ELF-1 (cell line): ENCODE measurements around the gene IL31RA.

Experiments
- DNase-seq: peaks from one replicate; pipeline ENCODE4 v3.0.0-alpha.2; 2016; ENCODE audit warnings: low read depth, low spot score

Gene IL31RA

DNA sequence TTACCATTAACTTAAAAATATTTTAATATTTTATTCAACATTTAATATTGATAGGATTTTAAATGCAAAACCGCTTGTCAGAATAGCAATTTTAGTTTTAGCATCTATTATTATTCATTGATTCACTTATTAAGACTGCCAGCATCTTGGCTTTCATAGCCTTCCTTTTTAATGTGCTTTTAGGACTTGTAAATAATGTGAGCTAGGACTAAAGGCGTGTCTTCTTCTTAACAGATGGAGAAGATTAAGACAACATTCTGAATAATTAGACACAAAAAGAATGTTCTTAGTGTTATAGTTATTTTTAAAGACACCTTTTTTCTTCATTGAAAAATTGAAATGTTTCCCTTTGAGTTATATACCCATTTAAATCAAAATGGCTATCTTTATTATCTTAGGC, 6.9 kb downstream of the IL31RA start:
- no peak for DNase-seq

- no peak for DNase-seq
Measured at GRCh38 chr5:55860288-55860687, 9.1 kb downstream of the IL31RA start.

DNA sequence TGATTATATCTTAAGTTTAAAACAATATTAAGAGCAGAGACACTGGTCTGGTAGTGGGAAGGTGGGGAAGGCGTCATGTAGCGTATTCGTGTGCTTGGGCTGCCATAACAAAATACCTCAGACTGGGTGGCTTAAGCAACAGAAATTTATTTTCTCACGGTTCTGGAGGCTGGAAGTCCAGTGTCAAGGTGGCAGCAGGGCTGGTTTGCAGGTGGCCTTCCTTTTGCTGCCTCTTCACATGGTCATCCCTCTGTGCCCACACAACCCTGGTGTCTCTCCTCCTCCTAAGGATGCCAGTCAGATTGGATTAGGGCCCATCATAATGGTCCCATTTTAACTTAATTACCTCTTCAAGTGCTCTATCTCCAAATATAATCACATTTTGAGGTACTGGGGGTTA, 9.6 kb downstream of the IL31RA start:
- DNase-seq = no peak

DNA sequence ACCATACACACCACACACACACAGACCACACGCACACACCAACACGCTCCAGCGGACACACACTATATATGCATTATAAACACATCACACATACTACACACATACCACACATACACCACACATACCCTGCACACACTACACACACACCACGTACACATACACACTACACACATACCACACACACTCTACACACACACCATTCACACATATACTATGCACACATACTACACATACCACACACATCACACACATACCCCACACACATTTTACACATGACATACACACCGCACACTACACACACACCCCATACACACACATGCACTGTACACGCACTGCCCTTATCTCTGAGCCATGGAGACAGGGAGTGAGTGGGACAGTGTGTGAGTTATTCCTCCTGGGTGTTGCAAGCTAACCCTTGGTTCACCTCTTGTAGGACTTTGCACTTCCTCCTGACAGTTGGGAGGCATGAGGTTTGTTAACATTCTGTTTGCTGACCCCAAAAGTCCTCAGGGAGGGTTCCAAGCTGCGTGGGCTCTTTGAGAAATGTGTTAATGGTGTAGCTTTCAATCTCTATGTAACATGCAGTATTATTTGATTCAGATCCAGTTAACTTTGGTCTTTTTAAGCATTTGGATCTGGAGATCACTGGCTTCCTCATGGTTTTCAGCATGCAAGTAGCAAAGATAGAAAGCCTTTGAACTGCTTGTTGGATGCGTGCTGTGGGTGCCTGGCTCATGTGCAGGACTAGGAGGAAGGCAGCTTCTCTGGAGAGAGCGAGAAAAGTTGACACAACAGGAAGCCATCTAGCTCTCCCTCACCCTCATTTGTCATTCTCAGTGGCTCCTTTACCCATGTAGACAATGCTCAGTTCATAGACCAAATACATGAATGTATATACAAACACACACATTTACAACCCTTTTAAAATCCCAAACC, 13.7 kb downstream of the IL31RA start:
- no peak for DNase-seq

DNA sequence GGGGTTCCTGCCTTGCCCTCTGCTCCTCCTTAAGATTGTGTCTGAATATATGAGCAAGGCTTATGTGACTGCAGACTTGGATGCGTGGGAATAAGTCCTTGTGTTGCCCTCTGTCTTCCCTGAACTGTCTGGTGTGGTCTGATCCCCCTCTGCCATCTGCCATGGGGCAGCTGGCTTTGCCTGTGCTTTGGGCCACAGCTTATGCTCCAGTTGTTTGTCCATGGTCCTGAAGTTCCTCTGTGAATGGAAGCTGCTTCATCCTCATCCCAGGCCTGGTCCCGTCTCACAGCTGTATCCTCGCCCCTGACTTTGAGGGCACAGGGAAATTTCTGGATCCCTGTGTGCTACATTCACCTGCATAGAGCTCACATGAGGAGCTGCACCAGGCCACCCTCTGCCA, 14.7 kb downstream of the IL31RA start:
- DNase-seq = peak; percentile 21

DNA sequence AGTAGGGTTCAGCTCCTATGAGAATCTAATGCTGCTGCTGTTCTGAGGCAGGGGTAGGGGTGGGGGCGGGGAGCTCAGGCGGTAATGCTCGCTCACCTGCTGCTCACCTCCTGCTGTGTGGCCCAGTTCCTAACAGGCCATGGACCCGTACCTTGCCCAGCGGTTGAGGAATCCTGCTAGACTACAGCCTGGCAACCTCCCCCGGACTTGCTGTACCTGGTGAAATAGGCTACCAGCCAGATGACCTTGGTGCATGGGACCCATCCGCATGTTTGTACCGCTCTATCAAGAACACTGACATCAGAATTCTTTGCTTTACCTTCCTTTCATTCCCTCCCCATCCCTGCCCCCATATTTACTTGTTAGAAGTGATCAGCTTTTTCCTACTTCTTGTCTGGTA, 15.3 kb downstream of the IL31RA start:
- DNase-seq = no peak

- no peak for DNase-seq
Measured at GRCh38 chr5:55866934-55867333, 15.8 kb downstream of the IL31RA start.

- no peak for DNase-seq
Measured at GRCh38 chr5:55868846-55869245, 17.7 kb downstream of the IL31RA start.

DNA sequence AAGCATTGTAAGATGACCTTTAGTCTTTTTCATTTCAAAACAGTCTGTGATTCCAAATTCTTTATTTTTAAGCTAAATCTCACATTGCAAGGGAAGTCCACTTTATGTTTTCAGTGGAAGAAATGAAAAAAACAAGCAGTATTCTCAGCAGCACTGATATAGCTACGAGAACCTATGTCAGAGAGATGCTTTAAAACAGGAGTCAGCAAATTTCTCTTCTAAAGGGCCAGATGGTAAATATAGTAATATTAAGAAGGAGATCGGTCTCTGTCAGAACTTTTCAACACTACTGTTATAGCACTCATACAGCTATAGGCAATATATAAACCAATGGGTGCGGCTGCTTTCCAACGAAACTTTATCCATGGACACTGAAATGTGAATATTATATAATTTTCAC, 18.7 kb downstream of the IL31RA start:
- DNase-seq = no peak

DNA sequence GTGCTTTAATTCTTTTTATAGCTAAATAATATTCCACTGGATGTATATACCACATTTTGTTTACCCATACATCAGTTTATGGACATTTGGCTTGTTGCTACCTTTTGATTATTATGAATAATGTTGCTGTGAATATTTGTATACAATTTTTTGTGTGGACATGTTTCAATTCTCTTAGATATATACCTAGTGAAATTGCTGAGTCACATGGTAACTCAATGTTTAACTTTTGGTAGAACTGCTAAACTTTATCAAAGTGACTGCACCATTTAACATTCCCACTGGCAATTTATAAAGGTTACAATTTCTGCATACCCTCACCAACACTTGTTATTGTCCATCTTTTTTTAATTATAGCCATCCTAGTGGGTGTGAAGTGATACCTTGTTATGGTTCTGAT, 22.1 kb downstream of the IL31RA start:
- no peak for DNase-seq

DNA sequence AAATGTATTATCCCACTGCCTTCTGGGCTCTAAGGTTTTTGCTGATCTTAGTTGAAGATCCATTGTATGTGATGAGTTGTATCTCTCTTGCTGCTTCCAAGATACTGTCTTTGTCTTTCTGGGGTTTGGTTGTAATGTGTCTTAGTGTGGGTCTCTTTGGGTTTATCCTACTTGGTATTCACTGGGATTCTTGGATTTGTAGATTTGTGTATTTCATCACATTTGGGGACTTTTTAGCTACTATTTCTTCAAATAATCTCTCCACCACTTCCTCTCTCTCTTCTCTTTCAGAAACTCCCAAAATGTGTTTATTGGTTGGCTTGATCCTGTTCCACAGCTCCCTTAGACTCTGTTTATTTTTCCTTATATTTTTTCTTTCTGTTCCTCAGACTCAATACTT, 26.5 kb downstream of the IL31RA start:
- DNase-seq = no peak

GRCh38 chr5:55880453-55880852, 29.3 kb downstream of the IL31RA start:
- no peak for DNase-seq

- DNase-seq = no peak
Measured at GRCh38 chr5:55885359-55885758, 34.2 kb downstream of the IL31RA start.

DNA sequence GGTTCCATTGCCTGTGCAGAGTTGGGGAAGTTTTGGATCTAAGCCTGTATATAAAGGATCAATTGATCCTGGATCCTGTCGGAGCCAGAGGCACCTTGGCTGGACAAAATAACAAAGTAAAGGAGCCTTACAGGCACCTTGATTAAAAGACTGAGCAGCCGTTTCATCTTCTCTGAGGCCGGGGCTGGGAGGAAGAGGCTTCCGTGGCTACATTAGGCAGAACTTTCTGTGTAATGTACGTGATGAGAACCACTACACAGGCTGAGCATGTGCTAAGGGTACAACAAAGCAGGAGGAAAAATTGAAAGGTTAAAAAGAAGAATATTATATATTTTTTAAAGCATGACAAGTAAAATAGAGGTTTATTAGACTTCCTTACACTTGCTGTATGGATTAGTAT, 37.0 kb downstream of the IL31RA start:
- no peak for DNase-seq

DNA sequence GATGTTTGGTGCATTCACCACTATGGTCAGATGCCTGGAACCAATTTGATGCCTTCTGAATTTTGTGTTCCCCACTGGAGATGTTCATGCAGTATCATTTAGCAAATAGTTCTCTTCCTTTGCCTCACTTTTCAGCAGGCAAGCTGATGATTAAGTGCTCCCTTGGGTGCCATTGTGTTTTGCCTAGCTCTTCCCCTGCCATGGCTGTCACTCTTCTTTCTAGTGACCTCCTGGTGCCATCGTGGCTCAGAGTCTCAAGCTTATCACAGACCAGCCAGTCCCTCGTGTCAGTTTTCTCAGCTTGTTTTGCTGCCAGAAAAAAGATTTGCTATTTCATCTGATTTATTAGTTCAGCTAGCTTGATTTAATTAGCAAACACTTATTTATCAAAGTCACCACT, 41.3 kb downstream of the IL31RA start:
- no peak for DNase-seq

- DNase-seq = no peak
Measured at GRCh38 chr5:55894135-55894534, 43.0 kb downstream of the IL31RA start.

GRCh38 chr5:55895346-55895745, 44.2 kb downstream of the IL31RA start:
- no peak for DNase-seq

- DNase-seq = no peak
Measured at GRCh38 chr5:55896238-55896637, 45.1 kb downstream of the IL31RA start.

DNA sequence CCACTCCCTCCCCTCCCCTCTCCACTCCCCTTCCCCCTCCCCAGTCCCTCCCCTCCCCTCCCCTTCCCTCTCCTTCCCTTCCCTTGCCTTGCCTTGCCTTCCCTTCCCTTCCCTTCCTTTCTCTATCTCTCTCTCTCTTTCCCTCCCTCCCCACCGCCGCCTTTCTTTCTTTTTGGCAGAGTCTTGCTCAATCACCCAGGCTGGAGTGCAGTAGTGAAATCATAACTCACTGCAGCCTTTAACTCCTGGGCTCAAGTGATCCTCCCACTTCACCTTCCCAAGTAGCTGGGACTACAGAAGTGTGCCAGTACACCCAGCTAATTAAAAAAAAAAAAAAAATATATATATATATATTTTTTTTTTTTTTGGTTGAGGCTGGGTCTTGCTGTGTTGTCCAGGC, 45.5 kb downstream of the IL31RA start:
- DNase-seq = no peak

- DNase-seq = no peak
Measured at GRCh38 chr5:55897206-55897894, 46.2 kb downstream of the IL31RA start.

DNA sequence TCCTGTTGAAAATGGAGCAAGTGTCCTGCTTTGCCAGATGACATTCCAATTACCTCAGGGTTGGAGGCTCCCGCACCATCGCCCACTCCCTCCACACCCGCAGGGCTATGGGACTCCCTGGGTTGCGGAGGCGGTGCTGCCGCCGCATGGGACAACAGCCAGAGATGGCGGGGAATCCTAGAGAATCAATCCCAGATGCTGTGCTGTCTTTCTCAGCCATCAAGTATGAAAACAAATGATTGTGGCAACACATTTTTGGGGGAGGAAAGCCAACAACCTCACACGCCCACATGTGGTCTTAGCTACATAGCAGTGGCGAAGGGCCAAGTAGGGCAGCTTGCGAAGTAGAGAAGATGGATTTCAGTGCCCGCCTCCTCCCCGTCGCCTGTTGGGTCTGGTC, 46.7 kb downstream of the IL31RA start:
- peak; percentile 78 for DNase-seq

DNA sequence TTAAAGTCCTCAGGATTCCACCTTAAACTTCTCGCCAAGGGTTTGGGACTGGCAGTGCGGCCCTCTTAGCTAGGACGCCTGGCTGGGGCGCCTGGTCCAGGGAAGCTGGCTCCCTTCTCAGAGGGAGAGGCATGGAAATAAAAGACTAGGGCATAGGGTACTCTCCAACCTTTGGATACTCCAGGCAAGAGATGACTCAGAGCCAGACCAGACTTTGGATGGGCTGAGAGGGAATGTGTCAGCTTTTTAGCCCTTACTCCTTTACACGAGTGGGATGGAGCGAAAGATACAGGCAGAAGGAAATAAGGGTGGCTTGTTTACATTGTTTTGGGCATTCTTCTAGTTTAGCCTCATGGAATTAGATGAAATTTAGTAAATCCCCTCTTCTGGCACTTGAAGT, 48.2 kb downstream of the IL31RA start:
- DNase-seq = no peak

GRCh38 chr5:55900068-55900467, 48.9 kb downstream of the IL31RA start:
- DNase-seq = no peak
